WTC11 (cell line): ENCODE data around the gene TMEM150A. TPM values are rescaled to one million over a fixed set of nuclear protein-coding genes. Genes with fewer than 3 reads are reported as not detected.

ENCODE experiments used
- ATAC-seq: fragments of 200-7000 bp; cut with Tn5 transposase; 2 replicates; pipeline ENCODE4 v1.10.0; 2021; ENCODE audit warnings: mild to moderate bottlenecking, moderate library complexity
- CTCF ChIA-PET: fragments of 300-600 bp; sonication (Branson Sonifier 250); formaldehyde crosslinking; loops from one replicate; lab custom pipeline; 2021; ENCODE audit warnings: antibody characterized with exemption; lab: Charles Lee
- POLR2A ChIA-PET: fragments of 350-600 bp; sonication (Branson Sonifier 250); formaldehyde crosslinking; loops from one replicate; lab custom pipeline; 2021; ENCODE audit warnings: antibody characterized with exemption; lab: Charles Lee
- DNase-seq: peaks from one replicate; pipeline ENCODE4 v3.0.0; 2021; ENCODE audit warnings: low spot score
- H3K27ac Mint-ChIP-seq: 2 replicates; pipeline ENCODE4 v1.8.0; 2021; ENCODE audit warnings: mixed read lengths
- H3K27me3 Mint-ChIP-seq: 2 replicates; pipeline ENCODE4 v1.8.0; 2021; ENCODE audit warnings: low read depth, mild to moderate bottlenecking, moderate library complexity, mixed read lengths
- H3K36me3 Mint-ChIP-seq: 2 replicates; pipeline ENCODE4 v1.8.0; 2021; ENCODE audit warnings: mixed read lengths
- H3K4me1 Mint-ChIP-seq: 2 replicates; pipeline ENCODE4 v1.8.0; 2022; ENCODE audit warnings: mixed read lengths
- H3K4me3 Mint-ChIP-seq: 2 replicates; pipeline ENCODE4 v1.8.0; 2021; ENCODE audit warnings: mild to moderate bottlenecking, moderate library complexity, mixed read lengths
- H3K9me3 Mint-ChIP-seq: 2 replicates; pipeline ENCODE4 v1.8.0; 2021; ENCODE audit warnings: mixed read lengths
- ATF1 ChIP-seq: sonication (generic); formaldehyde crosslinking; IDR thresholded peaks from 2 replicates; pipeline ENCODE4 v1.8.1; 2023; ENCODE audit warnings: mild to moderate bottlenecking, moderate library complexity, missing genetic modification reagents
- ATF2 ChIP-seq: sonication (generic); formaldehyde crosslinking; IDR thresholded peaks from 2 replicates; pipeline ENCODE4 v1.8.1; 2022; ENCODE audit warnings: low read depth, missing genetic modification reagents, borderline replicate concordance
- CREB1 ChIP-seq: sonication (generic); formaldehyde crosslinking; IDR thresholded peaks from 2 replicates; pipeline ENCODE4 v1.8.0; 2023; ENCODE audit warnings: mild to moderate bottlenecking, missing genetic modification reagents
- CTCF ChIP-seq: fragments of 200-600 bp; IDR thresholded peaks from 2 replicates; pipeline ENCODE4 v1.8.0; 2022; ENCODE audit warnings: antibody characterized with exemption
- EMX1 ChIP-seq: fragments of 250-450 bp; sonication (Bioruptor Pico); IDR thresholded peaks from 2 replicates; pipeline ENCODE4 v1.8.0; 2021; ENCODE audit warnings: mild to moderate bottlenecking
- ERG ChIP-seq: fragments of 250-450 bp; sonication (Bioruptor Pico); IDR thresholded peaks from 2 replicates; pipeline ENCODE4 v1.8.0; 2021; ENCODE audit warnings: mild to moderate bottlenecking
- ESRRA ChIP-seq: sonication (generic); formaldehyde crosslinking; IDR thresholded peaks from 2 replicates; pipeline ENCODE4 v1.8.1; 2022; ENCODE audit warnings: mild to moderate bottlenecking, missing genetic modification reagents, borderline replicate concordance
- FOXK1 ChIP-seq: sonication (generic); formaldehyde crosslinking; IDR thresholded peaks from 2 replicates; pipeline ENCODE4 v1.8.0; 2022; ENCODE audit warnings: mild to moderate bottlenecking, moderate library complexity, missing genetic modification reagents
- FOXP1 ChIP-seq: sonication (generic); formaldehyde crosslinking; IDR thresholded peaks from 2 replicates; pipeline ENCODE4 v1.8.0; 2022; ENCODE audit warnings: missing genetic modification reagents, mild to moderate bottlenecking, moderate library complexity, borderline replicate concordance
- GABPB1 ChIP-seq: sonication (generic); formaldehyde crosslinking; IDR thresholded peaks from 2 replicates; pipeline ENCODE4 v1.8.1; 2023; ENCODE audit warnings: mild to moderate bottlenecking, missing genetic modification reagents
- GTF2I ChIP-seq: fragments of 250-450 bp; sonication (Bioruptor Pico); conservative IDR thresholded peaks from 2 replicates; pipeline ENCODE4 v1.4.0; 2021; ENCODE audit warnings: mild to moderate bottlenecking
- IRF2 ChIP-seq: sonication (generic); formaldehyde crosslinking; IDR thresholded peaks from 2 replicates; pipeline ENCODE4 v1.8.0; 2022; ENCODE audit warnings: low read depth, missing genetic modification reagents, borderline replicate concordance
- MXD4 ChIP-seq: fragments of 250-450 bp; sonication (Bioruptor Pico); IDR thresholded peaks from 2 replicates; pipeline ENCODE4 v1.8.0; 2021; ENCODE audit warnings: mild to moderate bottlenecking, moderate library complexity, borderline replicate concordance
- NFE2L1 ChIP-seq: sonication (generic); formaldehyde crosslinking; IDR thresholded peaks from 2 replicates; pipeline ENCODE4 v1.8.1; 2023; ENCODE audit warnings: missing genetic modification reagents
- NFYB ChIP-seq: sonication (generic); formaldehyde crosslinking; conservative IDR thresholded peaks from 2 replicates; pipeline ENCODE4 v1.8.0; 2022; ENCODE audit warnings: low read depth, missing genetic modification reagents
- RORB ChIP-seq: fragments of 250-450 bp; sonication (Bioruptor Pico); IDR thresholded peaks from 2 replicates; pipeline ENCODE4 v1.9.0; 2021; ENCODE audit warnings: mild to moderate bottlenecking
- SMAD4 ChIP-seq: sonication (generic); formaldehyde crosslinking; IDR thresholded peaks from 2 replicates; pipeline ENCODE4 v1.8.0; 2022; ENCODE audit warnings: mild to moderate bottlenecking, missing genetic modification reagents
- SOX15 ChIP-seq: fragments of 250-450 bp; sonication (Bioruptor Pico); IDR thresholded peaks from 2 replicates; pipeline ENCODE4 v1.9.0; 2021; ENCODE audit warnings: mild to moderate bottlenecking
- STAT6 ChIP-seq: sonication (generic); formaldehyde crosslinking; conservative IDR thresholded peaks from 2 replicates; pipeline ENCODE4 v1.8.1; 2023; ENCODE audit warnings: mild to moderate bottlenecking, low read depth, missing genetic modification reagents, moderate library complexity
- TCF7 ChIP-seq: sonication (generic); formaldehyde crosslinking; IDR thresholded peaks from 2 replicates; pipeline ENCODE4 v1.8.0; 2022; ENCODE audit warnings: mild to moderate bottlenecking, low read depth, missing genetic modification reagents, moderate library complexity
- TEAD4 ChIP-seq: sonication (generic); formaldehyde crosslinking; IDR thresholded peaks from 2 replicates; pipeline ENCODE4 v1.8.0; 2022; ENCODE audit warnings: mild to moderate bottlenecking, missing genetic modification reagents
- TP53 ChIP-seq: sonication (generic); formaldehyde crosslinking; IDR thresholded peaks from 2 replicates; pipeline ENCODE4 v1.8.1; 2023; ENCODE audit warnings: mild to moderate bottlenecking, missing genetic modification reagents
- USF1 ChIP-seq: sonication (generic); formaldehyde crosslinking; IDR thresholded peaks from 2 replicates; pipeline ENCODE4 v1.8.0; 2022; ENCODE audit warnings: mild to moderate bottlenecking, missing genetic modification reagents
- ZBTB21 ChIP-seq: sonication (generic); formaldehyde crosslinking; IDR thresholded peaks from 2 replicates; pipeline ENCODE4 v1.8.1; 2023; ENCODE audit warnings: mild to moderate bottlenecking, missing genetic modification reagents, borderline replicate concordance
- total RNA-seq: library from RNA; stranded (reverse); gene quantifications from 3 replicates; pipeline ENCODE4 v1.2.3, GENCODE V29; 2021

The TMEM150A gene
- total RNA-seq, 1 experiment from 2014 or later = 20.9 TPM

GRCh38 chr2:85588645-85589044, 13.9 kb downstream of the TMEM150A start:
- H3K27me3 Mint-ChIP-seq = peaks cover 38% of the 10 kb centered on the region
- DNase-seq (no peak), ATAC-seq (no peak)
- no peak overlapping the region for H3K27ac Mint-ChIP-seq
- no peak overlapping the region for H3K4me3 Mint-ChIP-seq
- H3K9me3 Mint-ChIP-seq = no peaks in the 10 kb centered on the region
- ChIA-PET POLR2A (interaction anchor here (0.6 kb wide), 1 partner anchor 17 kb away, joined by 3 read pairs; no protein-coding TSS in a partner anchor), CTCF (no interaction called here)
- TF ChIP-seq SMAD4 (CRISPR knock-in tag) (no peak), NFYB (CRISPR knock-in tag) (no peak), SOX15 (CRISPR knock-in tag) (no peak), CREB1 (CRISPR knock-in tag) (no peak), TP53 (no peak), ERG (CRISPR knock-in tag) (no peak), ESRRA (CRISPR knock-in tag) (no peak), RORB (CRISPR knock-in tag) (no peak), USF1 (CRISPR knock-in tag) (no peak), TEAD4 (CRISPR knock-in tag) (no peak), GABPB1 (CRISPR knock-in tag) (no peak), CTCF (no peak), ZBTB21 (CRISPR knock-in tag) (no peak), MXD4 (CRISPR knock-in tag) (no peak), ATF1 (CRISPR knock-in tag) (no peak), STAT6 (CRISPR knock-in tag) (no peak), NFE2L1 (no peak), ATF2 (CRISPR knock-in tag) (no peak), EMX1 (CRISPR knock-in tag) (no peak)
- peaks cover 11% of the 10 kb centered on the region for H3K4me1 Mint-ChIP-seq
- H3K36me3 Mint-ChIP-seq = no peaks in the 10 kb centered on the region

GRCh38 chr2:85588236-85588635, 14.3 kb downstream of the TMEM150A start:
- TF ChIP-seq FOXK1 (CRISPR knock-in tag) = no peak
- TF ChIP-seq FOXP1 (CRISPR knock-in tag) = no peak
- TF ChIP-seq GTF2I (CRISPR knock-in tag) = no peak
- TF ChIP-seq TCF7 = no peak
- TF ChIP-seq IRF2 = no peak
- TF ChIP-seq, all 79 proteins: peak for 0
- Mint-ChIP-seq H3K9me3 (no peaks in the 10 kb centered on the region), H3K27me3 (peaks cover 42% of the 10 kb centered on the region), H3K27ac (no peak overlapping the region), H3K36me3 (no peaks in the 10 kb centered on the region), H3K4me3 (no peak overlapping the region), H3K4me1 (peaks cover 11% of the 10 kb centered on the region)
- DNase-seq (no peak), ATAC-seq (no peak)
- ChIA-PET CTCF (interaction anchor here (0.7 kb wide), 1 partner anchor 27 kb away, joined by 3 read pairs; the partner anchor contains the start of gene GGCX), POLR2A (interaction anchor here (0.6 to 1.2 kb wide), 2 partner anchors 16 to 49 kb away, joined by 3 read pairs; partner anchors contain the start of gene MAT2A)
